HG03025 (cell line): Measurements from ENCODE around the gene CYS1.

Source experiments
- ATAC-seq: cut with Tn5 transposase; IDR thresholded peaks from one replicate; pipeline ENCODE4 v1.9.1; 2021; ENCODE audit warnings: mild to moderate bottlenecking, moderate library complexity; ENCODE audit not compliant: unreplicated experiment, low FRiP score

Gene CYS1

DNA sequence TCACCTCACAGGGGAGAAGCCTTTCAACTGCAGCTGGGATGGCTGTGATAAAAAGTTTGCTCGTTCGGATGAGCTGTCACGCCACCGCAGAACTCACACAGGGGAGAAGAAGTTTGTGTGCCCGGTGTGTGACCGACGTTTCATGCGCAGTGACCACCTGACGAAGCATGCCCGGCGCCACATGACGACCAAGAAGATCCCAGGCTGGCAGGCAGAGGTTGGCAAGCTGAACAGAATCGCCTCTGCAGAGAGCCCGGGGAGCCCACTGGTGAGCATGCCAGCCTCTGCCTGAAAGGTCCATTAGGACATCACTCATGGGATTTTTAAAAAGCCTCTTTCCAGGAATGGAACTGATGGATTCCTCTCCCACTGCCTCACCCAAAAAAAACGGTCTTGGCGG, 28.0 kb downstream of the CYS1 start:
- no peak for ATAC-seq

DNA sequence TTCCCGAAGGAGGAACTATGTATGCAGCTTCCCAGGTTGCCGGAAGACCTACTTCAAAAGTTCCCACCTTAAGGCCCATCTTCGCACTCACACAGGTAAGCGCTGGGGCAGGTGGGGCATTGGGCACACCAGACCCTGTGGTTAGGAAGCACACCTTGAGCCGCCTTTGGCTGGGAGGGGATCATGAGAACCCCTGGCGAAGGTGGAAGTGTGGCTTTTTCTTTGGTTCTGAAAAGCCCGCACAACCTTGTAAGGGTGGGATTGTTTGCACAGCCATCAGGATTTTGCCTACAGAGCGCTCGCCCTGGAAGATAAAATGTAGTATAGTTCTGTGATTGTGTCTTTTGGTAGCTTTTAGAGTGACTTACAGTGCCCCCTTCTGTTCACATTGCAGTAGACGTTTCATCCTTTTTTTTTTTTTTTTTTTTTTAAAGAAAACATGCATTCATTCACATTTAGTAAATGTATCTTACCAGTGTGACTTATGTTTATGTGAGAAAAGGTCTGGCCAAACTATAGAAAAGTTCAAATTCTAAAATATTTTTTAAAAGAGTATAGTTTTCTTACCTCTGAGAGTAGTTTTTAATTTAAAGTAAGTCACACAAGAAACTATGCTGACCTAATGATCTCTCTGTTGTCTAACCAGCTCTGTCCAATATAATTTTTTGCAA, 31.6 kb downstream of the CYS1 start:
- no peak for ATAC-seq

DNA sequence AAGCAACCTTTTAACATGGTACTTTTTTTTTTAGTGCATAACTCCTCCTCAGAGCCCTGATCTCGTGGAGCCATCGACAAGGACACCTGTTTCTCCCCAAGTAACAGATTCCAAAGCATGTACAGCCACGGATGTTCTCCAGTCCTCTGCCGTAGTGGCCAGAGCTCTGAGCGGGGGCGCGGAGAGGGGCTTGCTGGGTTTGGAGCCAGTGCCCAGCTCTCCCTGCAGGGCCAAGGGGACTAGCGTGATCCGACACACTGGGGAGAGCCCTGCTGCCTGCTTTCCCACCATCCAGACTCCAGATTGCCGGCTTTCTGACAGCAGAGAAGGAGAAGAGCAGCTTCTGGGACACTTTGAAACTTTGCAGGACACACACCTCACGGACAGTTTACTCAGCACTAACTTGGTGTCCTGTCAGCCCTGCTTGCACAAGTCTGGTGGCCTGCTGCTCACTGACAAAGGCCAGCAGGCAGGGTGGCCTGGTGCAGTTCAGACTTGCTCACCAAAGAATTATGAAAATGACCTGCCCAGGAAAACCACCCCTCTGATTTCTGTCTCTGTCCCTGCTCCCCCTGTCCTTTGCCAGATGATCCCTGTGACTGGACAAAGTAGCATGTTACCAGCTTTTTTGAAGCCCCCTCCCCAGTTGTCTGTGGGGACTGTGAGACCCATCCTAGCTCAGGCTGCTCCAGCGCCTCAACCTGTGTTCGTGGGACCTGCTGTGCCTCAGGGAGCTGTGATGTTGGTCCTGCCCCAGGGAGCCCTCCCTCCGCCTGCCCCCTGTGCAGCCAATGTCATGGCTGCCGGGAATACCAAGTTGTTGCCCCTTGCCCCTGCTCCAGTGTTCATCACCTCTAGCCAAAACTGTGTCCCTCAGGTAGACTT, 32.4 kb downstream of the CYS1 start:
- no peak for ATAC-seq

DNA sequence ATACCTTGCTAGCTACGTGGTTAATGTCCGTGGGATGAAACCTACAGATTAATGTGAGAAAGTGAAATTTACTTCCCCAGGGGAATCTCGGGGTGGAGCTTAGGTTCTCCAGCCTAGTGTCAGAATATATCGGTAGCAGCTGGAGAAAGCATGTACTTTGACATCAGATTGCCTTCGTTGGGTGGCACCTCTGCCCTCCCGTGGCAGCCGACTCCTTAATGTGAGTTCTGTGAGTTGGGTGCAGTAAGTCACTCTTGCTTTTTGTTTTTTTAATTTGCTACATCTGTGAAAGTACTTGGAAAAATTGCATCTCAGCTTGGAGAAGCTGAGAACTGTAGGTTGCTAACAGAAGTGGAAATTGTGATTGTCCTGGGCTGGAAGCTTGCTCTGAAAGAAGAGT, 33.3 kb downstream of the CYS1 start:
- ATAC-seq: no peak

DNA sequence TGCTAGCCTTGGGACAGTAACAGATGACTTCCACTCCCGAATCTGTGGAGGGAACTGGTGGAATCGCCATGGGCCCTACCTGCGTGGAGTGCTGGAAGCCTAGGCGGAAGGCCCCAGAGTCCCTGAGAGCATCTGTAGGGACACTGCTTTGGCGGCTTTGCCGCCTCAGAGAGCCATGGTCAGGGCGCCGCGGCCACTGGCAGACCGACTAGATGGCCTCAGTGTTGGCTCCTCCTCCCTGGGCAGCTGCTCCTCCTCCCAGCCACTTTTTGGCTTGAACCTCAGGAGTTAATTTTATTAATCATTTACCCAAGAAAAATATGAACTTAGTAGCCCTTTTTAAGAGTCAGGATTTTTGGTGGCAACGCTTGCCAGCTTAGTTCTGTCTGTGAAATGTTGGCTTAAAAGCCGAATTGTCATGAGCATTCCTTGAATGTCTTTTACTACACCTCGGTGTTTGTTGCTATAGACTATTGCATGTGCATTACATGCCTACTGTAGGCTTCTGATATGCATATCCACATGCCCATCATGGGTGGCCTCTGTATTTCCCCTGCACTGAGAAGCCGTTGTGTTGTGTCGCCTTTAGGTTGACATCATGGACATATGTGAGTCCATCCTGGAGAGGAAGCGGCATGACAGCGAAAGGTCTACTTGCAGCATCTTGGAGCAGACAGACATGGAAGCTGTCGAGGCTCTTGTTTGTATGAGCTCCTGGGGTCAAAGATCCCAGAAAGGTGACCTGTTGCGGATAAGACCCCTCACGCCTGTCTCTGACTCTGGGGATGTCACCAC, 34.5 kb downstream of the CYS1 start:
- no peak for ATAC-seq

DNA sequence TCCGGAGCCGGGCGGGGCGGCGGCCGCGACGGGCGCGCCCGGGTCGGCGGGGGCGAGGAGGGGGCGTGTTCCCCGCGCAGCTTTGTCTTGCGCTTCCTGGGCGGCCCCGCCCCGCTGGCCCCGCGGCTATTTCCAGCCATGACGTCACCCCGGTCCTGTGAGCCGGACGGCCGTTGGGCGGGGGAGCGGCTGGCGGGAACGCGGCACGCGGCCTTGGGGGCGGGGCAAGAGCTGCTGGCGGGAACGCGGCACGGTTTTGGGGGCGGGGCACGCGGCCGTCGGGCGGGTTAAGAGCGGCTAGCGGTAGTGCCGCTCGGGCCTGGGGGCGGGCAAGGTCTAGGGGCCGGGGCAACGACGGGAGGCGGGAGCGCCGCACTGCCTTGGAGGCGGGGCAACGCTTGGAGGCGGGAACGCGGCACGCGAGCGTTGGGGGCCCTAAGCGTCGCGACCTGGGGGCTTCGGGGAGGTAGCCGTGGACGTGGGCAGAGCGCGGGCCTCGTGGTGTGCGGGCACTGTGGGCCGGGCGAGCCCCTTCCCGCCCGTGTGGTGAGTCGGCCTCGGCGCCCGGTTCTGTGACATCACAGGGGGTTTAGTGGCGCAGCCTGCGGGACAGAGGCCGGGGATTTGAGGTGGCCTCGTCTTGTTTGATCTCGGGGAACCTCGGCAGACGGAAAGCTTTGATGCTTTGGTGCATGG, 36.2 kb downstream of the CYS1 start:
- peak; percentile 63 for ATAC-seq

DNA sequence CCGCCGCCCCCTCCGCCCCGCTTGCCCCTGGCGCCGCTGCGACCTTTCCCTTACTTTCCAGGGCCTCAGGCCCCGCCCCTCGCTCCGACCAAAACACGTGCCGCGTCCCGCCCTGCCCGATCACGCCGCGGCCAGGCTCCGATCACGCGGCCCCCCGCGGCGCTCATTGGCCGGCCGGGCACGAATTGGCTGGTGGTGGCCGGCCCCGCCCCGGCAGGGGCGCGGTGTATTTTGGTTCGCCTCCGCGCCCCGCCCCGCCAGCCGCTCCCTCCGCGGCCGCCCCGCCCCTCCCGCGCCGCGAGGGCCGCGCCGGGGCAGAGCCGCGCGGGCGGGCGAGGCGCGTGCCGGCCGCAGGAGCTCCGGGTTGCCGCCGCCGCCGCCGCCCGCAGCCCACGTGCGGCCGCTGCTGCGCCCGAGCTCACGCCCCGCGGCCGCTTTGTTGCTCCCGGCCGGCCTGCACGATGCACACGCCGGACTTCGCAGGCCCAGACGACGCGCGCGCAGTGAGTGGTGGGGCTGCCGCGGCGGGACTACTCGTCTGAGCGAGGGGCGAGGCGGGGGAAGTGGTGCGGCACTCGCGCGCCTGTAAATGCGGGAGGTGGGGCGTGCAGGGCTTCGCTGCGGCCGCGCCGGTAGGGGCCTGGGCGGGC, 36.8 kb downstream of the CYS1 start, which contains the start of gene KLF11:
Gene KLF11 (plus strand): TSS at position 295 of the 650 bp plus-strand sequence. CDS start 167 bp downstream, at position 462.
- peak; percentile 61 for ATAC-seq

DNA sequence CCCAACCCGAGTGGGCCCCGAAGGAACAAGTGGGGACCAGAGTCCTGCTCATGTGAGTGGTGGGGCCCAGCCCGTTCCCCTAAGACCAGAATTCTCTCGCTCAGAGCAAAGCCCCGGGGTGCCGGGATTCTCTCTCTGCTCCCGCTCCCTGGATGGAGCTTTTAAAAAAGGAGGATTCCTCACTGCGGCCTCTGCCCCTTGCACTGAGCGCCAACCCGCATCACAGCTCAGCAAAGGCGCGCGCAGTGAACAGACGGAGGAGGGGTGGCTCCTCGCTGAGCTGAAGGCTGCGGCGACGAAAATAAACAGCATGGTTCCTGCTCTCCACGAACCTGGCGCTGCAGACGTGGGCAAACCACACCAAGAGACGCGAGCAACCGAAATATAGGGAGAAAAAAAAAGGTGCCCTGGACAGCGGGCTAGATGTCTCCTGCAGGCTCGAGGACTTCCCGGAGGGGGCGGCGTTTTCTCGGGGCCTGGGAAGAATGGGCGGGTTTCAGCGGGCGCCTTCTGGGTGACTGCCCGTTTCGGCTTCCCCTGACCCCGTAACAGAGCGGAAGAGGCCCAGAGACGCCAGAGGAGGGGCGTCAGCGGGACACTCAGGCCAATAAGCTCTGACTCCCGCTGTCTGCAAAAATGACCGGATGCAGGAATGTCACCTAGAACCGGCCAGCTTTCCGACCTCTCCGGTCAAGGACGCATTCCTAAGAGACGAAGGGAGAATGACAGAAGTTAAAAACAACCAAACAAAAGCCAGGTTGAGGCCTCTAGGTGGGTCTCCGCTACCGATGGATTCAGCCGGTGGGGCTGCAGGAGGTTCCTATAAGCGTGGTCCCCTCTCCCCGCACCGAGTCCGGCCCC, 37.7 kb downstream of the CYS1 start:
- no peak for ATAC-seq

DNA sequence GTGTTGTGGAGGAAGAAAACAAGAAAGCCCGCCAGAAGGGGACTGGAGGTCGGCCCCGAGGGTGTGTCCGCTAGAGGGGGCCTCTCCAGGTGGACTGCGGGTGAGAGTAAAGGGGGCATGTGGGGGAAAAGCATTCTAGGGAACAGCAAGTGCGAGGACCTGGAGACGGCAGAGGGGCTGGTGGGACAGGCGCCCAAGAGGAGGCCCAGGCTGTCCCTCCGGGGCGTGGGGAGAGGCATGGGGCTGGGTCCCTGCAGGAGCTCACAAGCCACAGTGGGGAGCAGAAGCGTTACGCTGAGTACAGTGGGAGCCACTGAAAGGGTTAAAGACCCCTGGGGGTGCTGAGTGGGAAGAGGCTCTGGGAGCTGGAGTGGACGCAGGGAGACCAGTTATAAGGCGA, 38.5 kb downstream of the CYS1 start:
- no peak for ATAC-seq

DNA sequence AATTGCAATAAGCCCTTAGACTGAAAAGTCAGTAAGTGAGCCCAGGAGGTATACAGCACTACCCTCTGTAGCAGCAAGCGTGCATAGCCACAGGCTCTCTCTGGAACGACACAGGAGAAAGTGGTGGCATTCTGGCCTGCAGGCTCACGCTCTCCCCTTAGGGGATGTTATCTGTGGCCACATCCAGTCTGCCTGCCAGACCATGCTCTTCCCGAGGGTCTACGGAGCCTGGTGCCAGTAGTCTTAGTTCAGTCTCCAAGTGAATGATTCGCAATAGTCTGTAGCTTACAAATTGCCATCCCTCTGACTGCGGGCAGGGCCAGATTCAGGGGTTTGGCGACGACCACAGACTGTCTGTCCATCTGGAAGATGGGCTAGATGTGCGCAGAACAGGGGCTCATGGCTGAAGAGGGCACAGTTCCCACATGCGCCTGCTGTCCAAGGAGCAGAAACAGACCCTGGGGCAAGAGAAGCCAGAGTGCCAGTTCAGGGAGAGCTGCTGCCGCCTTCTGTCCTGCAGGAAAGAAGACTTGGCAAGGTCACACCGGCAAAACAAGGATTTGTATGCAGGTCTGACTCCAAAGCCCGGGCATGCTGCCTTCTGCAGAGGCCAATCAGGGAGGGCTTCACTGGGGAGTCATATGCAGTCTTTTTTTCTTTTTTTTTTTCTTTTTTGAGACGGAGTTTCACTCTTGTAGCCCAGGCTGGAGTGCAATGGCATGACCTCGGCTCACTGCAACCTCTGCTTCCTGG, 40.4 kb downstream of the CYS1 start:
- no peak for ATAC-seq

DNA sequence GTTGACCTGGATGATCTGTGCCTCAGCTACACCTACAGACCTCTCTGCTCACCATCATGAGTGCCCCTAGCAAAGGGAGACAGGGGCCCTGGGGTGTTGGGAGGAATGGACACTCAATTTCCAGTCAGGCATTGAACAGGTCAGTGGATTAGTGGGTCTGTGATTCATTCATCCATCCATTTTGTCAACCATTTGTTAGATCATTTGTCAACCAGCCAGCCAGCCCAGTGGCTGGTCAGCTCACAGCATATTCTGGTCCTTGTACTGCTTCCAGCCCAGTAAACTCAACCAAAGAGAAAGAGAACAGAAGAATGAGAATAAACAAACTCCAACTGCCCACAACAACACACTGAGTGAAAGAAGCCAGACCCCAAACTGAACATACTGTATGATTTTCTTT, 41.5 kb downstream of the CYS1 start:
- ATAC-seq: no peak

DNA sequence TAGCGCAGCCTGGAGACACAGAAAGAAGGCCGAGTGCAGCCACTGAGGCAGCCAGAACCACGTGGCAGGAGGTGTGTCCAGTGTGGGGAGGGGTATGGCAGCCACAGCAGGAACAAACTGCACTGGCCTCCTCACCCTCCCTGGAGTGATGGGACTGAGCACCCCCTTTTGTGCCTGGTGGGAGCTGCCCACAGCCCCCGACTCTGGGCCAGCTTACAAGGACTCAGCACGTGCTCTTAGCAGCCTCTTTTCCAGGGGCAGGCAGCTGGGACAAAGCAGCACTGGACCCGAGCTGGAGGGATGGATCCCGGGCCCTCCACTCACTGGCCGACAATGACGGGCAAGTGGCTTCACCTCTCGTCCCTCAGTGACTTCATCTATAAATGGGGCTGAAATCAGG, 42.1 kb downstream of the CYS1 start:
- no peak for ATAC-seq

DNA sequence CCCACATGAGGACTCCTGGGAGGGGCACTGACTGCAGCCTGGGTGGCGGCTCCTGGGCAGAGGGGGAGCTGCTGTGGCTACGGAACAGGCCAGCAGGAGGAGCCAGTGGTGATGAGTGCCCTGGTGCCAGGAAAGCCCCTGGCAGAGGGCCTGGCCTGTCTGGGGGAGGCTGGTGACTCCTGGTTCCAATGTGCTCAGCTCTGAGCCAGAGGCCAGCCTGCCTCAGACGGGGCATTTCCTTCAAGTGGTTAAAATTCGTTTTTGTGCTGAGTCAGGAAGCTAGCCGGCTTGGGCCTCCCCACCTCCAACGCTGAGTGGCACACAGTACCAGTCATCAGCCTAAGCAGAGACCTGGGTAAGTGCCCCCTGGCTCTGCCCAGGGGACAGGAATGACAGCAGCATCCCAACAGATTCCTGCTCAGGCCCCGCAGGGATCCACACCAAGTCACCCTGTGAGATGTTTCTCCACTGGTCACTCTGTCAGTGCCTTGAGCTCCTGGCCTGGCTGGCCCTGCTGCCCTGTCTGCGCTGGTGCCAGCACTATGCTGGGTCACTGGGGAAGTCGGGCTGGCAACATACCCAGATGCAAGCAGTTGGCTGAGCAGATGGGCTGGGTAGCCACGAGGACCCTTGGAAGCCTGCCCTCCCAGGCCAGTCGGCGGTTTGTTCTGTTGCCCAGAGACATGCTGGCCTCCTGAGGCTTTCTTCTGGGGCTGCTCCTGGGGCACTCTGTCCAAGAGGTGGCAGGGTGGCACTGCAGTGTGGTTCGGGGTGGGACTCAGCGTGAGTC, 43.9 kb downstream of the CYS1 start:
- ATAC-seq: no peak

DNA sequence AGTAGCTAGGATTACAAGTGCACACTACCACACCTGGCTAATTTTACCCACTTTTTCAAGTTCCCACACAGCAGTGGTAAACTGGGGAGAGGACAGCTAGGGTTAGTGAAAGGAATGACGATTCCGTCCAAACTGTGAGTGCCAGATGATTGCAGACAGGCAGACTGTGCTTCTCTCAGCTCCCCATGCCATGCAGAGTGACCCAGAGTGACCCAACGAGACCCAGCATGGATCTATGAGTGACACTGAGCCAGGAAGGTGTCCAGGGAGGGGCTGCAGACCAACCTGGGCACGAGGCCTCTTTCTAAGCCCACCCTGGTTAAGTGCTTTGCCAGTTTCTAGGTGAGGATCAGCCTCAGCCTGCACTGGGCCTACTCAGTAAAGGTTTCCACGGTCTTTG, 44.6 kb downstream of the CYS1 start:
- ATAC-seq: no peak

DNA sequence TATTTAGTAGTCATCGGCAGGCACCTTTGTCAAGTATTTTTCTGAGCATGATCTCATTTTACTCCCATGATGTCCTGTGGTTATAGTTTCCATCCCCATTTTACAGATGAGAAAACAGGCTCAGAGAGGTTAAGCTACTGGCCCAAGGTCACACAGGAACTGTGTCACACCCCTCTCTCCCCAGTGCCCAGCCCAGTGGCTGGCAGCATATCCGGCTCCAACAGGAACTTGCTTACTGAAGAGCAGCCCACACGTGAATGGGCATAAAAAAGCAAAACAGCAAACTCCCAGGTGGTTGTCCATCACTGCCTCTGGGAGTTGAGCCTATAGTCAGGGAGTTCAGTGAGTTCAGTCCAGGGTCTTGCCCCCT, 45.2 kb downstream of the CYS1 start:
- ATAC-seq: no peak

DNA sequence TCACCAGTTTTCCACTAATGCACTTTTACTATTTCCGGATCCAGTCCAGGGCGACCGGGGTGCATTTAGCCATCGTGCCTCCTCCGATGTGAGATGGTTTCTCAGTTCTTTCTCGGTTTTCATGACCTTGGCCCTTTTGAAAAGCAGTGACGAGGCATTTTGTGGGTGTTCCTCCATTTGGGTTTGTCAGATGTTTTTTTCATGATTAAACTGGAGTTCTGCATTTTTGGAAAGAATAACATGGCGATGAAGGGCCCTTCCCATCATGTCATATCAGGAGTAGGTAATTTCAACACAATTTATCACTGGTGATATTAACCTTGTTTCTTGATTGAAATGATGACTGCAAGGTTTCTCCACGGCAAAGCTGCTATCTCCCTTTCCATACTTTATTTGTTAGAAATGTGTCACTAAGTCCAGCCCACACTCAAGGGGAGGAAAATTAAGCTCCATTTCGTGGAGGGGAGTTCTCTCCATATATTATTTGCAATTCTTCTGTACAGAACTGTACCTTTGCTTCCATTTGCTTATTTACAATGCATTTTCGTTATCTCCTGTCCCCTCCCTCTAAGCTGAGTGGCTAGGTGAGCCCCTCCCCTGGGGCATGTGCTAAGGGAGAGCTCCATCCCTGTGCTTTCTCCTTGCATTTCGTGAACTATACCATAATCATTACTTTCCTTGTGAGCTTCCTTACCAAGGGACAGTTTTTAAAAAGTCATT, 45.7 kb downstream of the CYS1 start:
- ATAC-seq: no peak
